Psoas muscle (tissue), 8 donors: ENCODE measurements around the gene CCDC172. TPM values are rescaled to one million over a fixed set of nuclear protein-coding genes. Genes with fewer than 3 reads are reported as not detected.

Experiments used
- ATAC-seq, 4 donors: fragments of 200-7000 bp; cut with Tn5 transposase; one replicate each; pipeline ENCODE4 v1.9.1; 2020; ENCODE audit warnings: moderate library complexity in 3 of 4, mild to moderate bottlenecking in 2 of 4
- DNase-seq, 2 donors: peaks; one replicate each; pipeline ENCODE4 v3.0.0-alpha.2; 2020
- H3K27ac ChIP-seq: fragments of 200-600 bp; one replicate; pipeline ENCODE4 v1.8.0; 2022
- H3K27me3 ChIP-seq, 3 donors: fragments of 200-600 bp in 1 of 3; one replicate each; pipeline versions ENCODE4 v1.6.1 to v1.8.0; 2013 to 2022; ENCODE audit warnings: low read length in 2 of 3, mild to moderate bottlenecking in 2 of 3, moderate library complexity in 1 of 3; ENCODE audit not compliant: insufficient read depth in 3 of 3
- H3K36me3 ChIP-seq, 2 donors: fragments of 200-600 bp in 1 of 2; one replicate each; pipeline versions ENCODE4 v1.6.1 to v1.8.0; 2013 to 2022; ENCODE audit warnings: low read depth in 1 of 2, mild to moderate bottlenecking in 1 of 2, moderate library complexity in 1 of 2; ENCODE audit not compliant: insufficient read depth in 1 of 2
- H3K4me1 ChIP-seq: fragments of 200-600 bp; one replicate; pipeline ENCODE4 v1.8.0; 2022
- H3K4me3 ChIP-seq: fragments of 200-600 bp; one replicate; pipeline ENCODE4 v1.8.0; 2022; ENCODE audit warnings: mild to moderate bottlenecking
- H3K9me3 ChIP-seq: fragments of 200-600 bp; one replicate; pipeline ENCODE4 v1.8.0; 2022
- CTCF ChIP-seq: fragments of 200-600 bp; IDR thresholded peaks from one replicate; pipeline ENCODE4 v1.8.0; 2022; ENCODE audit warnings: antibody characterized with exemption
- WGBS, 3 donors: extraction: QIAGEN DNeasy Blood & Tissue Kit; methylation state at CpG; one replicate each; pipeline versions ENCODE4 v1.1.6 to v1.1.7; 2013; 5-methylcytosine and 5-hydroxymethylcytosine counted together
- intact Hi-C, 2 donors: fragments of 100-400 bp; cut with DNase I; formaldehyde crosslinking; loops; one replicate each; pipeline versions ENCODE4 v1.11.0 to v1.14.2; 2022
- polyA plus RNA-seq, 3 donors: library from polyadenylated mRNA; stranded (reverse); fragments of 200-250 nt; gene quantifications; one replicate each; pipeline ENCODE4 v1.2.3, GENCODE V29; 2013
- total RNA-seq, 4 donors: library from RNA; stranded (reverse); fragmentation: NEBNext Ultra II Directional in 2 of 4; extraction: Animal tissue kit (Norgen Biotek cat#: 25700) in 2 of 4; gene quantifications; one replicate each; pipeline versions ENCODE4 v1.2.1 to v1.2.4, GENCODE V29; 2021 to 2023
- donor health status: healthy with polysubstance abuse.
- donor health status: DM: no; HTN: no; CAD: no; lungs with moderate emphysema.
- donor health status: Bipolar disorder and iron deficiency.
- donor health status: healthy.
- donor health status: DM: yes; HTN: yes; CAD: no.
- donor health status: DM: no; HTN: no; CAD: no.
- donor health status: DM: no; HTN: no; CAD: no.
- donor health status: DM: yes; HTN: yes; CAD: no.

Gene CCDC172
- total and polyA plus RNA-seq, 7 donors = not detected

GRCh38 chr10:116364868-116365267 lies 40.6 kb downstream of the CCDC172 start:
- H3K27ac ChIP-seq = no peak overlapping the region
- no peak for DNase-seq
- intact Hi-C loops = no loop called here
- no peak for TF ChIP-seq CTCF
- H3K36me3 ChIP-seq = no peaks in the 10 kb centered on the region
- no peaks in the 10 kb centered on the region for H3K27me3 ChIP-seq
- H3K4me3 ChIP-seq = no peak overlapping the region
- H3K9me3 ChIP-seq = no peaks in the 10 kb centered on the region
- no peak for ATAC-seq
- no peaks in the 10 kb centered on the region for H3K4me1 ChIP-seq

GRCh38 chr10:116371737-116372136 lies 47.5 kb downstream of the CCDC172 start:
- no peak overlapping the region for H3K27ac ChIP-seq
- WGBS, 3 donors = 10 to 32% (median 14%) methylated on average over 1 of the region's 1 CpG

GRCh38 chr10:116382290-116382689 lies 58.0 kb downstream of the CCDC172 start:
- H3K27me3 ChIP-seq = no peaks in the 10 kb centered on the region
- no peaks in the 10 kb centered on the region for H3K9me3 ChIP-seq
- ATAC-seq = no peak
- intact Hi-C loops = loop anchor here in 1 of 2 donors (10.0 kb wide), 2 partner anchors 677 to 1237 kb away; no protein-coding TSS in a partner anchor
- no peak overlapping the region for H3K4me3 ChIP-seq
- no peaks in the 10 kb centered on the region for H3K36me3 ChIP-seq
- H3K27ac ChIP-seq = no peak overlapping the region
- H3K4me1 ChIP-seq = no peaks in the 10 kb centered on the region
- no peak for DNase-seq
- TF ChIP-seq CTCF = no peak
- 82 to 85% (median 83%) methylated on average over 5 of the region's 5 CpGs for WGBS, 3 donors

More at GRCh38 chr10:116371737-116372136, 47.5 kb downstream of the CCDC172 start:
- intact Hi-C loops = no loop called here
- Histone ChIP-seq H3K9me3 (no peaks in the 10 kb centered on the region), H3K36me3 (no peaks in the 10 kb centered on the region), H3K4me1 (no peaks in the 10 kb centered on the region), H3K4me3 (no peak overlapping the region), H3K27me3 (no peaks in the 10 kb centered on the region)
- ATAC-seq (no peak), DNase-seq (no peak)
- TF ChIP-seq CTCF = no peak

GRCh38 chr10:116385311-116385710 lies 61.1 kb downstream of the CCDC172 start:
- H3K4me1 ChIP-seq = no peaks in the 10 kb centered on the region
- no peaks in the 10 kb centered on the region for H3K36me3 ChIP-seq
- H3K27me3 ChIP-seq = no peaks in the 10 kb centered on the region
- intact Hi-C loops = loop anchor here (5.0 to 10.0 kb wide), 5 partner anchors 588 to 1241 kb away; no protein-coding TSS in a partner anchor
- WGBS, 3 donors = 84 to 88% (median 88%) methylated on average over 2 of the region's 2 CpGs
- TF ChIP-seq CTCF = no peak
- no peak overlapping the region for H3K27ac ChIP-seq
- H3K4me3 ChIP-seq = no peak overlapping the region
- no peaks in the 10 kb centered on the region for H3K9me3 ChIP-seq
- DNase-seq (no peak), ATAC-seq (no peak)
